LNCaP clone FGC (cell line): Measurements from ENCODE around the gene CPLX3.

Experiments used
- DNase-seq: peaks from one replicate; pipeline ENCODE4 v3.0.0-alpha.2; 2011; ENCODE audit warnings: low read depth
- H3K4me3 ChIP-seq: 2 replicates; pipeline ENCODE4 v1.5.1; 2011; ENCODE audit warnings: mild to moderate bottlenecking, low read depth, low read length, control low read depth
- TF ChIP-seq, protein P1 (sequence below): IDR thresholded peaks from 2 replicates; pipeline ENCODE4 v1.5.1; 2012; ENCODE audit warnings: mild to moderate bottlenecking; ENCODE audit not compliant: control insufficient read depth, insufficient read depth; ENCODE audit errors: extremely low read depth

CPLX3 gene

DNA sequence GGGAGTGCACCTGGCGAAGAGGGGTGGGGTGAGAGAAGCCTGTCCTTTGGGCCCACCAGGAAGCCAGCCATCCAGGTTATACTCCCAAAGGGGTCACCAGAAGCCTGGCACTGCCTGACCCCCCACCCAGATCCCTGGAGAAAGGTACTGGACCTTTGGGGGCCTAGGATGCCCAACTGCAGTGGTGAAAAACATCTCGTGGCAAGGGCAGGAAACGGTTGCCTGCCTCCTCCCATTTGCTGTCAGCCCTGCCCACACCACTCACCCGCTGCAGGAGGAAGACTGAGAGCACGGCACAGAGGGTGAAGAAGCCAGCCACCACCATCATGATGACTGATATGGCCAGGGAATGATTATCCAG, 18.8 kb downstream of the CPLX3 start:
- DNase-seq, result no peak
- TF ChIP-seq, protein P1, sequence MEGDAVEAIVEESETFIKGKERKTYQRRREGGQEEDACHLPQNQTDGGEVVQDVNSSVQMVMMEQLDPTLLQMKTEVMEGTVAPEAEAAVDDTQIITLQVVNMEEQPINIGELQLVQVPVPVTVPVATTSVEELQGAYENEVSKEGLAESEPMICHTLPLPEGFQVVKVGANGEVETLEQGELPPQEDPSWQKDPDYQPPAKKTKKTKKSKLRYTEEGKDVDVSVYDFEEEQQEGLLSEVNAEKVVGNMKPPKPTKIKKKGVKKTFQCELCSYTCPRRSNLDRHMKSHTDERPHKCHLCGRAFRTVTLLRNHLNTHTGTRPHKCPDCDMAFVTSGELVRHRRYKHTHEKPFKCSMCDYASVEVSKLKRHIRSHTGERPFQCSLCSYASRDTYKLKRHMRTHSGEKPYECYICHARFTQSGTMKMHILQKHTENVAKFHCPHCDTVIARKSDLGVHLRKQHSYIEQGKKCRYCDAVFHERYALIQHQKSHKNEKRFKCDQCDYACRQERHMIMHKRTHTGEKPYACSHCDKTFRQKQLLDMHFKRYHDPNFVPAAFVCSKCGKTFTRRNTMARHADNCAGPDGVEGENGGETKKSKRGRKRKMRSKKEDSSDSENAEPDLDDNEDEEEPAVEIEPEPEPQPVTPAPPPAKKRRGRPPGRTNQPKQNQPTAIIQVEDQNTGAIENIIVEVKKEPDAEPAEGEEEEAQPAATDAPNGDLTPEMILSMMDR, result no peak
- no peak overlapping the region for H3K4me3 ChIP-seq

GRCh38 chr15:74845581-74845980, 19.2 kb downstream of the CPLX3 start:
- TF ChIP-seq, protein P1, result no peak
- H3K4me3 ChIP-seq, result no peak overlapping the region
- DNase-seq, result no peak

DNA sequence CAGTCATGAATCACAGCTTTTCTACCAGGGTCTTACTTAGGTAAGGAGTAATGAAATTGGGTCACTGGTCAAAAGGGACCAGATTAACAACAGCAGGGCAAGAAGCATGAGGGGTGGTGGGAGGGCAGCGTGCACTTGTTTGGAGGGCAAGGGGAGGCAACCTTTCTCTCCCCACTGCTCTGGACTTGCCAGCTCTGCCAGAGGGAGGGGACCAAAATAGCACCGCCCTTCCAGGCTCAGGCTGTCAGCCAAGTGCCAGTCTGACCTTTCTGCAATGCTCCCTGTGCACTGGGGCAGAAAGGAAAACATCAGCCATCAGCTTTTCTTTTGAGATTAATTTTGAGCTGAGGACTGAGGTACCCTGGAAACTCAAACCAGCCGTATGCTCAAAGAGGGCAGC, 21.0 kb downstream of the CPLX3 start:
- TF ChIP-seq, protein P1, result no peak
- no peak for DNase-seq
- no peak overlapping the region for H3K4me3 ChIP-seq

DNA sequence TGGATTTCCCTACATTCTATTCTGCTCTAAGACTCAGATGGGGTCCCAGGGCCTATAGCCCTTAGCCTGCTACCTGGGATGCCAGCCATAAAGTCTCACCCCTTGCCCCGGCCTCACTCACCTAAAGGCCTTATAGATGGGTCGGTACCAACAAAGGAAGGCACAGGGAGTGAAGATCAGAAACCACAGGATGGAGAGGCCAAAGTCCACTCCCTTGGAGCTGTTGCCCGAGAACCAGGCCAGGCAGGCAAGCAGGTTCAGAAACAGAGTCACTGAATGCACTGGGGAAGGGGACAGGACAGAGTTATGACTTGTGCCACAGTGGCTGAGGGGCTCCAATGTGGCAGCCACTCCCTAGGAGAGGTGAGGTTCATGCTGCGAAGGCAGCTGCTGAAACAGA, 24.0 kb downstream of the CPLX3 start:
- TF ChIP-seq, protein P1, result no peak
- no peak overlapping the region for H3K4me3 ChIP-seq
- DNase-seq, result no peak

- TF ChIP-seq, protein P1, result no peak
- no peak for DNase-seq
- no peak overlapping the region for H3K4me3 ChIP-seq
Measured at GRCh38 chr15:74851960-74852359, 25.5 kb downstream of the CPLX3 start.

- no peak for DNase-seq
- no peak overlapping the region for H3K4me3 ChIP-seq
- TF ChIP-seq, protein P1, result no peak
Measured at GRCh38 chr15:74854453-74855022, 28.1 kb downstream of the CPLX3 start.

DNA sequence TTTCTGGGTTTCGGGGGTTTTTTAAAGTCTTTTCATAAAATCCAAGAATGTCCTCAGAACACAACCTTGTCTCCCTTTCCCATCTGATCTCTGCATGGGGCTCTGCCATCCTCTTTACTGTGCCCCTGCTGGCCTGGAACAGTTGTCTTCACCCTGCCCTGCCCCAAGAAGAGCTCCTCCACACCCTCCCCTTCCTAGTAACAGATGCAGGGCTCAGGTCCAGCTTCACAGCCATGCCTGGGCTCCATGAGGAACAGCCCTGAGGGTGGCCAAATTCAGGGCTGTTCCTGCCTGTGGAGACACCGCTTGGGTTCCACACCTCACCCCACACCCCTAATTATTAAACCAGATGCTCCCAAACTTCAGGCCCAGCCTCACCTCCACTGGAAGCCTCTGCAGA, 29.4 kb downstream of the CPLX3 start:
- TF ChIP-seq, protein P1, result no peak
- DNase-seq, result no peak
- H3K4me3 ChIP-seq, result no peak overlapping the region
